ENCODE results near the gene MYO10.

- TF ChIP-seq CTCF (IDR thresholded peaks at IDR 0.05): no peak
- TF ChIP-seq POLR2A (IDR thresholded peaks at IDR 0.05): no peak
These were observed 267.9 kb downstream of the MYO10 start for GRCh38 chr5:16668194-16668593.
